ENCODE data around the gene ASB2. TPM values are rescaled to one million over a fixed set of nuclear protein-coding genes. Genes with fewer than 3 reads are reported as not detected.

Gene ASB2
- total RNA-seq, 1 donor from 2014 or later: 0.26 TPM

- FAIRE-seq (no peak), DNase-seq (ENCODE audit: low read depth) (no peak)
- Histone ChIP-seq H3K36me3 (ENCODE audit: control insufficient read depth, insufficient read depth, low read length) (no peaks in the 10 kb centered on the region), H3K4me3 (ENCODE audit: low read depth, low read length) (no peak overlapping the region), H3K27me3 (ENCODE audit: control insufficient read depth, insufficient read depth, low read length) (peaks cover 5% of the 10 kb centered on the region)
- no peak for TF ChIP-seq CTCF (IDR thresholded peaks at IDR 0.05; ENCODE audit: insufficient read depth, low read length, severe bottlenecking)
These were observed 23.9 kb upstream of the ASB2 start for GRCh38 chr14:94000267-94000666.

GRCh38 chr14:93999573-93999972 is 23.2 kb upstream of the ASB2 start:
- Histone ChIP-seq H3K27me3 (ENCODE audit: control insufficient read depth, insufficient read depth, low read length) (peaks cover 2% of the 10 kb centered on the region), H3K4me3 (ENCODE audit: low read depth, low read length) (no peak overlapping the region), H3K36me3 (ENCODE audit: control insufficient read depth, insufficient read depth, low read length) (no peaks in the 10 kb centered on the region)
- TF ChIP-seq CTCF (IDR thresholded peaks at IDR 0.05; ENCODE audit: insufficient read depth, low read length, severe bottlenecking): no peak
- DNase-seq (ENCODE audit: low read depth) (no peak), FAIRE-seq (no peak)

GRCh38 chr14:93998871-93999403 is 22.6 kb upstream of the ASB2 start:
- no peaks in the 10 kb centered on the region for H3K36me3 ChIP-seq (ENCODE audit: control insufficient read depth, insufficient read depth, low read length)
- no peak for DNase-seq (ENCODE audit: low read depth)
- no peak for FAIRE-seq
- no peak for TF ChIP-seq CTCF (IDR thresholded peaks at IDR 0.05; ENCODE audit: insufficient read depth, low read length, severe bottlenecking)
- H3K4me3 ChIP-seq (ENCODE audit: low read depth, low read length): no peak overlapping the region
- H3K27me3 ChIP-seq (ENCODE audit: control insufficient read depth, insufficient read depth, low read length): peaks cover 2% of the 10 kb centered on the region

GRCh38 chr14:93997916-93998870 is 21.8 kb upstream of the ASB2 start:
- FAIRE-seq (no peak), DNase-seq (ENCODE audit: low read depth) (no peak)
- Histone ChIP-seq H3K27me3 (ENCODE audit: control insufficient read depth, insufficient read depth, low read length) (peaks cover 2% of the 10 kb centered on the region), H3K4me3 (ENCODE audit: low read depth, low read length) (no peak overlapping the region), H3K36me3 (ENCODE audit: control insufficient read depth, insufficient read depth, low read length) (no peaks in the 10 kb centered on the region)
- no peak for TF ChIP-seq CTCF (IDR thresholded peaks at IDR 0.05; ENCODE audit: insufficient read depth, low read length, severe bottlenecking)

GRCh38 chr14:93997082-93997481 is 20.7 kb upstream of the ASB2 start, which contains the start of gene CCDC197:
Gene CCDC197 (plus strand): TSS chr14:93997301. CDS start chr14:93998132, 831 bp downstream.
- Histone ChIP-seq H3K27me3 (ENCODE audit: control insufficient read depth, insufficient read depth, low read length) (peaks cover 2% of the 10 kb centered on the region), H3K4me3 (ENCODE audit: low read depth, low read length) (no peak within 1 kb of the TSS), H3K36me3 (ENCODE audit: control insufficient read depth, insufficient read depth, low read length) (no peaks in the 10 kb centered on the region)
- FAIRE-seq (no peak), DNase-seq (ENCODE audit: low read depth) (peak; percentile 31)
- no peak for TF ChIP-seq CTCF (IDR thresholded peaks at IDR 0.05; ENCODE audit: insufficient read depth, low read length, severe bottlenecking)
